HEK293 (cell line): ENCODE results near the gene ITPKC.

Experiments
- CTCF ChIA-PET: fragments of 350-600 bp; formaldehyde crosslinking; extraction: SDS; loops from one replicate; lab custom pipeline; 2021; ENCODE audit warnings: antibody characterized with exemption; lab: Yijun Ruan, JAX
- POLR2A ChIA-PET: fragments of 300-600 bp; formaldehyde crosslinking; extraction: SDS; loops from one replicate; lab custom pipeline; 2020; ENCODE audit warnings: antibody characterized with exemption, inconsistent platforms; lab: Yijun Ruan, JAX
- H3K27ac ChIP-seq: fragments of 200-500 bp; sonication (Bioruptor generic); 2 replicates; pipeline ENCODE4 v1.5.1; 2014; ENCODE audit warnings: low read depth, low read length, control low read depth, inconsistent platforms; ENCODE audit errors: extremely low read depth
- H3K36me3 ChIP-seq, 2 experiments: fragments of 200-500 bp in 1 of 2; sonication (Bioruptor generic) in 1 of 2; 1 replicate in 1 of 2; 2 replicates in 1 of 2; pipeline ENCODE4 v1.5.1; 2014 to 2017; ENCODE audit warnings: inconsistent platforms in 2 of 2, low read length in 2 of 2; ENCODE audit not compliant: control insufficient read depth in 2 of 2, insufficient read depth in 1 of 2
- H3K4me1 ChIP-seq: fragments of 200-500 bp; sonication (Bioruptor generic); 2 replicates; pipeline ENCODE4 v1.5.1; 2014; ENCODE audit warnings: mild to moderate bottlenecking, low read length, inconsistent platforms; ENCODE audit not compliant: control insufficient read depth, insufficient read depth
- H3K4me3 ChIP-seq: 2 replicates; pipeline ENCODE4 v1.5.1; 2011; ENCODE audit warnings: low read depth, mild to moderate bottlenecking, control low read depth, low read length, moderate library complexity
- H3K9me3 ChIP-seq: fragments of 200-500 bp; sonication (Bioruptor generic); 2 replicates; pipeline ENCODE4 v1.5.1; 2014; ENCODE audit warnings: low read depth, low read length, inconsistent platforms; ENCODE audit not compliant: control insufficient read depth, insufficient read depth
- INSM2 ChIP-seq: fragments of 450-650 bp; formaldehyde crosslinking; IDR thresholded peaks from 2 replicates; pipeline ENCODE4 v1.5.1; 2016; ENCODE audit warnings: missing biosample characterization, missing genetic modification characterization
- KLF9 ChIP-seq: fragments of 450-650 bp; formaldehyde crosslinking; IDR thresholded peaks from 2 replicates; pipeline ENCODE4 v1.5.1; 2016; ENCODE audit warnings: missing biosample characterization, missing genetic modification characterization, low read depth
- SCRT1 ChIP-seq: fragments of 450-650 bp; formaldehyde crosslinking; IDR thresholded peaks from 2 replicates; pipeline ENCODE4 v1.5.1; 2016; ENCODE audit warnings: missing biosample characterization, missing genetic modification characterization, borderline replicate concordance
- YY1 ChIP-seq: fragments of 450-650 bp; formaldehyde crosslinking; IDR thresholded peaks from 2 replicates; pipeline ENCODE4 v1.5.1; 2018; ENCODE audit warnings: missing biosample characterization, missing genetic modification characterization
- ZEB2 ChIP-seq: fragments of 450-650 bp; formaldehyde crosslinking; IDR thresholded peaks from 2 replicates; pipeline ENCODE4 v1.5.1; 2016; ENCODE audit warnings: missing biosample characterization, missing genetic modification characterization
- ZNF184 ChIP-seq: fragments of 450-650 bp; IDR thresholded peaks from 2 replicates; pipeline ENCODE4 v1.5.1; 2018; ENCODE audit warnings: missing biosample characterization, mild to moderate bottlenecking, missing genetic modification characterization
- ZNF248 ChIP-seq: fragments of 450-650 bp; formaldehyde crosslinking; IDR thresholded peaks from 2 replicates; pipeline ENCODE4 v1.5.1; 2017; ENCODE audit warnings: missing biosample characterization, missing genetic modification characterization
- ZNF335 ChIP-seq: fragments of 450-650 bp; formaldehyde crosslinking; conservative IDR thresholded peaks from 2 replicates; pipeline ENCODE4 v1.5.1; 2016; ENCODE audit warnings: missing biosample characterization, missing genetic modification characterization
- ZNF521 ChIP-seq: fragments of 450-650 bp; formaldehyde crosslinking; IDR thresholded peaks from 2 replicates; pipeline ENCODE4 v1.5.1; 2017; ENCODE audit warnings: missing biosample characterization, mild to moderate bottlenecking, missing genetic modification characterization
- ZNF692 ChIP-seq: fragments of 450-650 bp; formaldehyde crosslinking; IDR thresholded peaks from 2 replicates; pipeline ENCODE4 v1.5.1; 2016; ENCODE audit warnings: missing biosample characterization, missing genetic modification characterization
- ZNF768 ChIP-seq: fragments of 450-650 bp; formaldehyde crosslinking; IDR thresholded peaks from 2 replicates; pipeline ENCODE4 v1.5.1; 2018; ENCODE audit warnings: missing biosample characterization, mild to moderate bottlenecking, missing genetic modification characterization
- ZNF791 ChIP-seq: fragments of 450-650 bp; formaldehyde crosslinking; IDR thresholded peaks from 2 replicates; pipeline ENCODE4 v1.5.1; 2016; ENCODE audit warnings: missing biosample characterization, missing genetic modification characterization

The ITPKC gene

GRCh38 chr19:40703029-40703755 lies 13.7 kb upstream of the ITPKC start:
- no peak overlapping the region for H3K27ac ChIP-seq
- ChIA-PET CTCF (interaction anchor here (0.6 to 2.6 kb wide), 5 partner anchors 13 to 184 kb away, joined by 3 to 17 read pairs (median 3); partner anchors contain the start of gene NUMBL), POLR2A (interaction anchor here (0.6 to 2.0 kb wide), 8 partner anchors 9 to 75 kb away, joined by 3 to 5 read pairs (median 4); partner anchors contain the start of genes ACTMAP, COQ8B, ITPKC and NUMBL)
- H3K4me3 ChIP-seq: no peak overlapping the region
- no peak for TF ChIP-seq YY1
- no peak for TF ChIP-seq ZNF335
- TF ChIP-seq ZNF521 (tag by site-specific recombination): peak; percentile 12; the same call in 1 of the 2 replicates
- no peak for TF ChIP-seq ZNF184 (tag by site-specific recombination)
- TF ChIP-seq ZNF248 (tag by site-specific recombination): 0 out of 2 replicates have a peak, but pooled peaks have one; percentile 29
- H3K4me1 ChIP-seq: no peaks in the 10 kb centered on the region
- no peaks in the 10 kb centered on the region for H3K9me3 ChIP-seq
- peaks cover 68 to 79% of the 10 kb centered on the region in 2 experiments for H3K36me3 ChIP-seq

- H3K36me3 ChIP-seq: peaks cover 84 to 90% of the 10 kb centered on the region in 2 experiments
- no peak overlapping the region for H3K27ac ChIP-seq
- POLR2A ChIA-PET: interaction anchor here (0.5 to 1.9 kb wide), 7 partner anchors 12 to 96 kb away, joined by 3 to 8 read pairs (median 4); partner anchors contain the start of genes COQ8B, ITPKC, NUMBL and RAB4B
- no peaks in the 10 kb centered on the region for H3K4me1 ChIP-seq
- TF ChIP-seq KLF9 (0 out of 2 replicates have a peak, but pooled peaks have one; percentile 37), INSM2 (tag by site-specific recombination) (no peak), ZNF768 (tag by site-specific recombination) (0 out of 2 replicates have a peak, but pooled peaks have one; percentile 31)
- TF ChIP-seq, all 188 proteins: peak for 2
- CTCF ChIA-PET: interaction anchor here (0.6 to 1.3 kb wide), 3 partner anchors 14 to 42 kb away, joined by 3 to 4 read pairs (median 4); partner anchors contain the start of gene NUMBL
- no peak overlapping the region for H3K4me3 ChIP-seq
- H3K9me3 ChIP-seq: no peaks in the 10 kb centered on the region
Measured at GRCh38 chr19:40704491-40705361, 12.2 kb upstream of the ITPKC start.

- ChIA-PET POLR2A (interaction anchor here (1.9 kb wide), 1 partner anchor 11 kb away, joined by 8 read pairs; the partner anchor contains the start of genes COQ8B and ITPKC), CTCF (no interaction called here)
- peaks cover 88 to 89% of the 10 kb centered on the region in 2 experiments for H3K36me3 ChIP-seq
Measured at GRCh38 chr19:40705362-40705651, 11.6 kb upstream of the ITPKC start.

More at GRCh38 chr19:40705362-40705651, 11.6 kb upstream of the ITPKC start:
- H3K4me1 ChIP-seq: no peaks in the 10 kb centered on the region
- TF ChIP-seq ZEB2 (tag by site-specific recombination): no peak
- TF ChIP-seq SCRT1 (tag by site-specific recombination): no peak
- TF ChIP-seq ZNF692: no peak
- no peak for TF ChIP-seq ZNF791 (tag by site-specific recombination)
- no peak overlapping the region for H3K27ac ChIP-seq
- no peaks in the 10 kb centered on the region for H3K9me3 ChIP-seq
- no peak overlapping the region for H3K4me3 ChIP-seq
